K562 (cell line): ENCODE results near the gene TSKS. TPM values are rescaled to one million over a fixed set of nuclear protein-coding genes. Genes with fewer than 3 reads are reported as not detected.
A peak's percentile ranks its signal among the peaks of the same experiment; 100 is the strongest.

Experiments used
- CBX5 ChIP-seq: IDR thresholded peaks from 2 replicates; pipeline ENCODE4 v1.6.1; 2014; ENCODE audit warnings: low read depth, borderline replicate concordance
- CHCHD3 ChIP-seq: fragments of 250-450 bp; sonication (Bioruptor Pico); IDR thresholded peaks from 2 replicates; pipeline ENCODE4 v2.1.2; 2022; ENCODE audit warnings: mild to moderate bottlenecking
- EHMT2 ChIP-seq: fragments of 450-650 bp; IDR thresholded peaks from 2 replicates; pipeline ENCODE4 v1.6.1; 2018; ENCODE audit warnings: antibody characterized with exemption
- GATAD2A ChIP-seq: fragments of 450-650 bp; IDR thresholded peaks from 2 replicates; pipeline ENCODE4 v1.6.1; 2017
- IRF2 ChIP-seq: sonication (generic); formaldehyde crosslinking; IDR thresholded peaks from 2 replicates; pipeline ENCODE4 v1.8.1; 2022; ENCODE audit warnings: mild to moderate bottlenecking, missing genetic modification reagents
- KAT7 ChIP-seq: sonication (generic); formaldehyde crosslinking; IDR thresholded peaks from 2 replicates; pipeline ENCODE4 v1.8.0; 2022; ENCODE audit warnings: missing genetic modification reagents, mild to moderate bottlenecking, borderline replicate concordance
- NEUROD1 ChIP-seq: fragments of 150-350 bp; IDR thresholded peaks from 2 replicates; pipeline ENCODE4 v1.6.1; 2014; ENCODE audit warnings: borderline replicate concordance, low read length, low read depth; ENCODE audit not compliant: partially characterized antibody
- ZBTB11 ChIP-seq, 3 experiments: fragments of 200-800 bp in 1 of 3; fragments of 250-450 bp in 1 of 3; fragments of 450-650 bp in 1 of 3; sonication (Bioruptor Pico) in 1 of 3; sonication (Bioruptor generic) in 1 of 3; formaldehyde crosslinking in 1 of 3; IDR thresholded peaks; 2 replicates each; pipeline versions ENCODE4 v1.6.1 to v1.8.0; 2016 to 2022; ENCODE audit warnings: mild to moderate bottlenecking in 2 of 3, missing genetic modification characterization in 2 of 3, missing compliant biosample characterization in 1 of 3, moderate library complexity in 1 of 3
- ZBTB9 ChIP-seq: fragments of 450-650 bp; formaldehyde crosslinking; IDR thresholded peaks from 2 replicates; pipeline ENCODE4 v1.4.0; 2020; ENCODE audit warnings: mild to moderate bottlenecking, moderate library complexity
- ZNF586 ChIP-seq: fragments of 450-650 bp; formaldehyde crosslinking; conservative IDR thresholded peaks from 2 replicates; pipeline ENCODE4 v1.4.0; 2020; ENCODE audit warnings: mild to moderate bottlenecking, moderate library complexity
- ZNF764 ChIP-seq: fragments of 250-450 bp; sonication (Bioruptor Pico); IDR thresholded peaks from 2 replicates; pipeline ENCODE4 v1.4.0; 2020; ENCODE audit warnings: low read depth, mild to moderate bottlenecking, moderate library complexity
- polyA plus RNA-seq, 8 experiments: library from polyadenylated mRNA; depleted of rRNA in 4 of 8; stranded (reverse) in 5 of 8; unstranded in 3 of 8; fragments of >200 nt; fragmentation: Nextera tagmentation in 2 of 8; fragmentation: Illumina TruSeq in 1 of 8; extraction: Ambion mirVana in 2 of 8; extraction: Trizol in 1 of 8; gene quantifications; 2 replicates each; pipeline versions ENCODE4 v1.2.1 to v1.2.3, GENCODE V29; 2011 to 2014; ENCODE audit warnings: inconsistent platforms in 1 of 8, missing spikeins in 1 of 8
- total RNA-seq, 7 experiments: library from RNA; depleted of rRNA in 6 of 7; stranded (reverse); fragments of >200 nt in 6 of 7; fragmentation: Illumina TruSeq in 2 of 7; extraction: Trizol in 2 of 7; gene quantifications; 2 replicates each; pipeline versions ENCODE4 v1.2.1 to v1.2.3, GENCODE V29; 2011 to 2021; ENCODE audit warnings: low replicate concordance in 1 of 7
- TF ChIP-seq, protein P1 (sequence below): fragments of 250-450 bp; sonication (Bioruptor Pico); IDR thresholded peaks from 2 replicates; pipeline ENCODE4 v1.4.0; 2020
- TF ChIP-seq, protein P2 (sequence below): IDR thresholded peaks from 2 replicates; pipeline ENCODE4 v1.6.1; 2014; ENCODE audit warnings: antibody characterized with exemption
- TF ChIP-seq, protein P3 (sequence below): fragments of 450-650 bp; IDR thresholded peaks from 2 replicates; pipeline ENCODE4 v1.6.1; 2016

TSKS gene
- total and polyA plus RNA-seq, 9 of the 15 experiments (the other 6 are each of a cell fraction or from before 2014, with no cell fraction given), result 0.14 to 4.5 (median 0.80) TPM

DNA sequence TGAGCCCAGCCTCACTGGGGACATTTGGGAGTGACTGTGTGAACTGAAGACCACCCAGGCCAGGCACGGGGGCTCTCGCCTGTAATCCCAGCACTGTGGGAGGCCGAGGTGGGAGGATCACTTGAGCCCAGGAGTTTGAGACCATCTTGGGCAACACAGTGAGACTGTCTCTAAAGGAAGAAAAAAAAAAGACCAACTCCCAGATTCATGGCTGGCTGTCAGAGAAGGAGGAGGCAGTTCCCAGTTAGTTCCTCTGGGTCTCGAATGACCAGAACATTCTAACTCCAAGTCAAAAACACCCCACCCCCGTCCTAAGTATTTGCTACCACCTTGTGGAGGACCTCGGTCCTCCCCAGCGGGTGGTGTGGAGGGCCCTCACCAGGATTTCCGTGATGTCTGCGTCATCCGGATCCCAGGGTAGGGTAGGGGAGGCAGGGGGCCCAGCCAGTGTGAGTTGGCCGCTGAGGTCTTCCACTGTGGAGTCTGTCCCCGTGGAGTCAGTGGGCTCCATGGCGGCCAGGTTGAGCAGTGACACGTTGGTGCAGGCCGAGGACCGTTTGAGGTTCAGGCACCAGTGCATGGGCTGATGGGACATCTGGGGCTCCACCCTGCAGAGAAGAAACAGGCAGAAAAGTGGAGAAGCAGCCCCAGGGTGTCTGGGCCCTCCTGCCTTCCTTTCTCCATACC lies 1.3 kb downstream of the TSKS start (continued):
- TF ChIP-seq, protein P1, sequence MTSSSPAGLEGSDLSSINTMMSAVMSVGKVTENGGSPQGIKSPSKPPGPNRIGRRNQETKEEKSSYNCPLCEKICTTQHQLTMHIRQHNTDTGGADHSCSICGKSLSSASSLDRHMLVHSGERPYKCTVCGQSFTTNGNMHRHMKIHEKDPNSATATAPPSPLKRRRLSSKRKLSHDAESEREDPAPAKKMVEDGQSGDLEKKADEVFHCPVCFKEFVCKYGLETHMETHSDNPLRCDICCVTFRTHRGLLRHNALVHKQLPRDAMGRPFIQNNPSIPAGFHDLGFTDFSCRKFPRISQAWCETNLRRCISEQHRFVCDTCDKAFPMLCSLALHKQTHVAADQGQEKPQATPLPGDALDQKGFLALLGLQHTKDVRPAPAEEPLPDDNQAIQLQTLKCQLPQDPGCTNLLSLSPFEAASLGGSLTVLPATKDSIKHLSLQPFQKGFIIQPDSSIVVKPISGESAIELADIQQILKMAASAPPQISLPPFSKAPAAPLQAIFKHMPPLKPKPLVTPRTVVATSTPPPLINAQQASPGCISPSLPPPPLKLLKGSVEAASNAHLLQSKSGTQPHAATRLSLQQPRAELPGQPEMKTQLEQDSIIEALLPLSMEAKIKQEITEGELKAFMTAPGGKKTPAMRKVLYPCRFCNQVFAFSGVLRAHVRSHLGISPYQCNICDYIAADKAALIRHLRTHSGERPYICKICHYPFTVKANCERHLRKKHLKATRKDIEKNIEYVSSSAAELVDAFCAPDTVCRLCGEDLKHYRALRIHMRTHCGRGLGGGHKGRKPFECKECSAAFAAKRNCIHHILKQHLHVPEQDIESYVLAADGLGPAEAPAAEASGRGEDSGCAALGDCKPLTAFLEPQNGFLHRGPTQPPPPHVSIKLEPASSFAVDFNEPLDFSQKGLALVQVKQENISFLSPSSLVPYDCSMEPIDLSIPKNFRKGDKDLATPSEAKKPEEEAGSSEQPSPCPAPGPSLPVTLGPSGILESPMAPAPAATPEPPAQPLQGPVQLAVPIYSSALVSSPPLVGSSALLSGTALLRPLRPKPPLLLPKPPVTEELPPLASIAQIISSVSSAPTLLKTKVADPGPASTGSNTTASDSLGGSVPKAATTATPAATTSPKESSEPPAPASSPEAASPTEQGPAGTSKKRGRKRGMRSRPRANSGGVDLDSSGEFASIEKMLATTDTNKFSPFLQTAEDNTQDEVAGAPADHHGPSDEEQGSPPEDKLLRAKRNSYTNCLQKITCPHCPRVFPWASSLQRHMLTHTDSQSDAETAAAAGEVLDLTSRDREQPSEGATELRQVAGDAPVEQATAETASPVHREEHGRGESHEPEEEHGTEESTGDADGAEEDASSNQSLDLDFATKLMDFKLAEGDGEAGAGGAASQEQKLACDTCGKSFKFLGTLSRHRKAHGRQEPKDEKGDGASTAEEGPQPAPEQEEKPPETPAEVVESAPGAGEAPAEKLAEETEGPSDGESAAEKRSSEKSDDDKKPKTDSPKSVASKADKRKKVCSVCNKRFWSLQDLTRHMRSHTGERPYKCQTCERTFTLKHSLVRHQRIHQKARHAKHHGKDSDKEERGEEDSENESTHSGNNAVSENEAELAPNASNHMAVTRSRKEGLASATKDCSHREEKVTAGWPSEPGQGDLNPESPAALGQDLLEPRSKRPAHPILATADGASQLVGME (CRISPR knock-in tag), result no peak
- TF ChIP-seq KAT7 (no peak), CHCHD3 (CRISPR knock-in tag) (no peak), ZBTB9 (CRISPR knock-in tag) (no peak), IRF2 (CRISPR knock-in tag) (no peak), ZNF764 (CRISPR knock-in tag) (no peak), ZNF586 (CRISPR knock-in tag) (no peak), CBX5 (no peak), ZBTB11 (CRISPR knock-in tag; IDR thresholded peaks at IDR 0.05) (no peak; a peak in 1 of 6 replicates), GATAD2A (peak; percentile 49; the same call in 1 of the 2 replicates), NEUROD1 (no peak), EHMT2 (peak; percentile 28; the same call in 1 of the 2 replicates)
- TF ChIP-seq, protein P2, sequence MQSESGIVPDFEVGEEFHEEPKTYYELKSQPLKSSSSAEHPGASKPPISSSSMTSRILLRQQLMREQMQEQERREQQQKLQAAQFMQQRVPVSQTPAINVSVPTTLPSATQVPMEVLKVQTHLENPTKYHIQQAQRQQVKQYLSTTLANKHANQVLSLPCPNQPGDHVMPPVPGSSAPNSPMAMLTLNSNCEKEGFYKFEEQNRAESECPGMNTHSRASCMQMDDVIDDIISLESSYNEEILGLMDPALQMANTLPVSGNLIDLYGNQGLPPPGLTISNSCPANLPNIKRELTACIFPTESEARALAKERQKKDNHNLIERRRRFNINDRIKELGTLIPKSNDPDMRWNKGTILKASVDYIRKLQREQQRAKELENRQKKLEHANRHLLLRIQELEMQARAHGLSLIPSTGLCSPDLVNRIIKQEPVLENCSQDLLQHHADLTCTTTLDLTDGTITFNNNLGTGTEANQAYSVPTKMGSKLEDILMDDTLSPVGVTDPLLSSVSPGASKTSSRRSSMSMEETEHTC, result no peak
- TF ChIP-seq, protein P3, sequence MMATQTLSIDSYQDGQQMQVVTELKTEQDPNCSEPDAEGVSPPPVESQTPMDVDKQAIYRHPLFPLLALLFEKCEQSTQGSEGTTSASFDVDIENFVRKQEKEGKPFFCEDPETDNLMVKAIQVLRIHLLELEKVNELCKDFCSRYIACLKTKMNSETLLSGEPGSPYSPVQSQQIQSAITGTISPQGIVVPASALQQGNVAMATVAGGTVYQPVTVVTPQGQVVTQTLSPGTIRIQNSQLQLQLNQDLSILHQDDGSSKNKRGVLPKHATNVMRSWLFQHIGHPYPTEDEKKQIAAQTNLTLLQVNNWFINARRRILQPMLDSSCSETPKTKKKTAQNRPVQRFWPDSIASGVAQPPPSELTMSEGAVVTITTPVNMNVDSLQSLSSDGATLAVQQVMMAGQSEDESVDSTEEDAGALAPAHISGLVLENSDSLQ, result no peak; the same call in 1 of the 2 replicates
